Umbilical cord (tissue), 2 donors: ENCODE results near the gene SH3TC1. TPM values are rescaled to one million over a fixed set of nuclear protein-coding genes. Genes with fewer than 3 reads are reported as not detected.

Experiments used
- DNase-seq: peaks from one replicate; pipeline ENCODE4 v3.0.0-alpha.2; 2015; ENCODE audit warnings: low spot score
- total RNA-seq: library from RNA; depleted of rRNA; stranded (reverse); fragments of >200 nt; gene quantifications from one replicate; pipeline ENCODE4 v1.2.3, GENCODE V29; 2014; ENCODE audit warnings: low replicate concordance; ENCODE audit not compliant: insufficient read depth

The SH3TC1 gene
- total RNA-seq, 1 donor from 2014 or later = 59.5 TPM

DNA sequence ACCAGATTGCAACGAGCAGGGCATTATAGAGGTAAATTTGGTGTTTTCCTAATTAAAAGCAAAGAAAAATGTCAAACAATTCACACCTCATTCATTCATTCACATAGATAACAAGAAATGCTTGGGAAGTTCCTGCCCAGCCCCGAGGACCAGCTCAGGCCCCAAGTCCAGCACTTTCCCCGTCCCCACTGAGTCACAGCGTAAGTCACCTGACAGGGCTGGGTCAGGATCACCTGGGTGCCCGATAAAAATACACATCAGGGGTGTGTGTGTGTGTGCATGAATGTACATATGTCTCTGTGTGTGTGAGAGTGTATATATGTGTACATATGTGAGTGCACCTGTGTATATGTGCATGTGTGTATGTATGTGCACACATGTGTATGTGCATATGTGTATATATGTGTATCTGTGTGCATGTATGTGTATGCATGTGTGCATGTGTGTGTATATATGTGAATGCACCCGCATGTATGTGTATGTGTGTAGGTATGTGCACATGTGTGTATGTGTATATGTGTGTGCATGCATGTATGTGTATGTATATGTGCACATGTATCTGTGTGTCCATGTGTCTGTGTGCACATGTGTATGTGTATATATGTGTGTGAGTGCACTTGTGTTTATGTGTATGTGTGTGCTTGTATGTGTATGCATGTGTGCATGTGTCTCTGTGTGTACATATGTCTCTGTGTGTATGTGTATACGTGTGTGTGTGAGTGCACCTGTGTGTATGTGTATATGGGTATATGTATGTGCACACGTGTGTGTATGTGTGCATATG, 18.6 kb upstream of the SH3TC1 start:
- DNase-seq = no peak

DNA sequence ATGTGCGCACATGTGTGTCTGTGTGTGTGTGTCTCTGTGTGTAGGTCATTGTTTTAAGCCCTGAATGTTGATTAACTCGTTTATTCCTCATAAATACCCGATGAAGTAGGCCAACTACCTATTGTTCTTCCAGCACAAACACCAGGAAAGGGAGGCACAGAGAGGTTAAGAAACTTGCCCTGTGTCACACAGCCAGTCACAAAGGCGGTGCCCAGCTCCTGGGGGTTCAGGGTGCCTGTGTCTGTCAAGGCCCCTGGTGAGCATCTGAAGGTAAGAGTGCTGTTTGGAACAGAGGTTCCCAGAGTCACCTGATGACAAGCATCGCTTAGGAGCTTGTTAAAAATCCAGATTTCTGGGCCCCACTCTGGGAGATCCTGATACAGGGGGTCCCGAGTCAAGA, 18.0 kb upstream of the SH3TC1 start:
- no peak for DNase-seq

DNA sequence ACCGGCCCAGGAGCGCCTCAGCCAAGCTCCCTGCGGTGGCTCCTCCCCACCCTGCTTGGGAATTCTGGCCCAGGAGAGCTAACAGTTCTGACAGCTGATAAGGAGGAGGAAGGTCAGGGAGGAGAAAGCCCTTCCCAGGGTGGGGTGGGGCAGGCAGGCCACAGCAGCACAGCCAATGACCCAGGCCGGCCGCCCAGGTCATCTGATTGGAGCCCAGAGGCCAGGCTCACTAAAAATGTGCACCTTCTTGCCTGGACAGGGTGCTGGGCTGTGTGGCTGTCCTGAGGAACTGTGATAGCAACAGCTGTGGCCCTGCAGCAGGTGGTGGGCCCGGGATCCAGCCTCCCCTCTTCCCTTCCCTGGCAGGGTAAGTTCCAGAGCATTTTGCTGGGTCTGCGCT, 17.2 kb upstream of the SH3TC1 start:
- DNase-seq = no peak

- DNase-seq = no peak
Observed at GRCh38 chr4:8182294-8182693, 16.8 kb upstream of the SH3TC1 start.

DNA sequence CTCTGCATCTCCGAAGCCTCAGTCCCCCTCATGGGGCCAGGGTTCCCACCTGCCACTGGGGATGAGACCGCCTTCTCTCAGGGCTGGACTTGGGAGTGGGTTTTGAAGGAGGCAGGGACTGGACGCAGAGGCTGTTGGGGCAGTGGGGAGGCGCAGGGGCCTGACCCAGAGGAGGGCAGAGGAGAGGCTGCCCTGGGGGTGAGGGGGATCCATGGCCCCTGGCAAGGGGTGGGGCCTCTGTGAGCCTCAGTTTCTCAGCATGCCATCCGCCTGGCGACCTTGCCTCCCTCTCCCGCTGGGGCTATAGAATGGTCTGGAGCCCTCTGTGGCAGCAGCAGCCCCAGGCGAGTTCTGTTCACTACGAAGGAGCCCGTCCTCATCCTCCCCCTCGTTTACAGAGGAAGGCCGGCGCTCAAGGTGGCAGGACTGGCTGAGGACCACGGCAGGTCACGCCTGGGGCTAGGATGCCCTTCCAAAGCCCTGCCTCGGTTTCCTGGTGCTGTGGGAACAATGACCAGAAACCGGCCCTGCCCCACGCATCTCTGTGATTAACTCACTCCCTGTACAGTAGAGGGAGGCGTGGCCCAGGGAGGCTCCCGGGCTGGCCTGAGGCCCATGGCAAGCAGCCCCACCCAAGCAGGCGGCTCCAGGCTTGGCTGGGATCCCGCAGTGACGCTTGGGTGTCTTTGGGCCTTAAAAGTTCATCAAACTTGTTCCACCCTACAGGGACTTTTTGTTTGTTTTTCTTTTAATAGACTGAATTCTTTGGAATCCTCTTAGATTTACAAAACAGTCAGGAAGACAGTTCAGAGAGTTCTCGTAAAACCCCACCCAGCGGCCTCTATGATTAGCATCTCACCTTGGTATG, 16.0 kb upstream of the SH3TC1 start:
- peak; percentile 72 for DNase-seq

- no peak for DNase-seq
Observed at GRCh38 chr4:8184061-8184460, 15.0 kb upstream of the SH3TC1 start.

GRCh38 chr4:8185295-8185694, 13.8 kb upstream of the SH3TC1 start:
- DNase-seq = no peak

GRCh38 chr4:8185930-8186329, 13.2 kb upstream of the SH3TC1 start:
- no peak for DNase-seq

DNA sequence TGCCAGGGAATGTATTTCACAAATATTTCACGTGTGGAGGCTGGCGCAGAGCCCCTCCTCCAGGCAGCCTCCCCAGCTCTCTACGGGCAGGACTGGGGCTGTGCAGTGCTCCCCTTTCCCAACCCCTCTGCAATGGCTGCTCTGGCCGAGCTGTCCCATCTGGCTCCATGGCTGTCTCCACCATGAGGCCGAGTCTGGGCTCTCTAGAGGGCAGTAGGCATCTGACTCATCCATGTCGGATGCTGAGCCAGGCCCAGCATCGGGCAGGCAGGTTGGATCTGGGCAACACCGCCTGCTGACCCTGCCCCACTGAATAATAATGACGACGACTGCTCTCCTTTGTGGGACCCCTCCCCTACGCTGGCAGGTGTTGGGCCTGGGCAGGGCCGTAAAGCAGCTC, 11.0 kb upstream of the SH3TC1 start:
- DNase-seq = no peak

DNA sequence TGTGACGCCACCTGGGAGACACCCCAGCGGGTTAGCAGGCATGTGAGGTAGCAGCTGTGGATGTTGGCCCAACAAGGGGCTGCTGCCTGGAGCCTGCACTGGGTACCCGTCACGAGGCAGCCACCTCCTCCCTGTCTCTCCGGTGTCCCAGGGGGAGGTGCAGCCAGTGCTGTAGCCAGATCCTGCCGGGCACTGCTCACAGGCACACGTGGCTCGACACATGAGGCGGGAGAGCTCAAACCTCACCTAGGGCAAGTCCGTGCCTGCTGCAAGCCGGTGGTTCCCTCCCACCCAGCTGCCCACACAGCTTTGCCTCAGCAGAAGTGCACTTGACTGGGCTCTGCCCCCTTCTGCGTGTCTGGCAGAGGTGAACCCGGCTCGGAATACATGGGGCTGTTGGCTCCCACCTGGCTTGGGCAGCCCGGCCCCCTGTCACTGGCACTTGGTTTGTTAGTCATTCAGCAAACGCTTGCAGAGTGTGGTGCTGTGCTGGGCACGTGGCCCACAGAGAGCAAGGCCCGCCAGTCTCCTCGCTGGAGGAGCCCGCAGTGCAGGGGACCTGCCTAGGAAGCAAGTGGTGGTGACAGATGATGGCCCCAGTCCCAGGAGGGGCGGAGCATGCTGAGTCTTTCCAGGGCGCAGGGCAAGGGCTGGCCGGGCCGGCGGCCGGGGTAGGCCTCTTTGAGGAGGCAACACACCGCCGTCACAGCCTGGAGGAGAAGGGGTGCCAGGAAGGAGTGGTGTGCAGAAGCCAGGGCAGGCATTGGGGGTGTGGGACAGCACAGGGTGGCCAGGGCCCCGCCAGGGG, 10.1 kb upstream of the SH3TC1 start:
- DNase-seq = peak; percentile 65

- no peak for DNase-seq
Observed at GRCh38 chr4:8189551-8190466, 9.3 kb upstream of the SH3TC1 start.

- peak; percentile 71 for DNase-seq
Observed at GRCh38 chr4:8191136-8191747, 7.8 kb upstream of the SH3TC1 start.

GRCh38 chr4:8192748-8193738, 6.0 kb upstream of the SH3TC1 start:
- DNase-seq = peak; percentile 68

DNA sequence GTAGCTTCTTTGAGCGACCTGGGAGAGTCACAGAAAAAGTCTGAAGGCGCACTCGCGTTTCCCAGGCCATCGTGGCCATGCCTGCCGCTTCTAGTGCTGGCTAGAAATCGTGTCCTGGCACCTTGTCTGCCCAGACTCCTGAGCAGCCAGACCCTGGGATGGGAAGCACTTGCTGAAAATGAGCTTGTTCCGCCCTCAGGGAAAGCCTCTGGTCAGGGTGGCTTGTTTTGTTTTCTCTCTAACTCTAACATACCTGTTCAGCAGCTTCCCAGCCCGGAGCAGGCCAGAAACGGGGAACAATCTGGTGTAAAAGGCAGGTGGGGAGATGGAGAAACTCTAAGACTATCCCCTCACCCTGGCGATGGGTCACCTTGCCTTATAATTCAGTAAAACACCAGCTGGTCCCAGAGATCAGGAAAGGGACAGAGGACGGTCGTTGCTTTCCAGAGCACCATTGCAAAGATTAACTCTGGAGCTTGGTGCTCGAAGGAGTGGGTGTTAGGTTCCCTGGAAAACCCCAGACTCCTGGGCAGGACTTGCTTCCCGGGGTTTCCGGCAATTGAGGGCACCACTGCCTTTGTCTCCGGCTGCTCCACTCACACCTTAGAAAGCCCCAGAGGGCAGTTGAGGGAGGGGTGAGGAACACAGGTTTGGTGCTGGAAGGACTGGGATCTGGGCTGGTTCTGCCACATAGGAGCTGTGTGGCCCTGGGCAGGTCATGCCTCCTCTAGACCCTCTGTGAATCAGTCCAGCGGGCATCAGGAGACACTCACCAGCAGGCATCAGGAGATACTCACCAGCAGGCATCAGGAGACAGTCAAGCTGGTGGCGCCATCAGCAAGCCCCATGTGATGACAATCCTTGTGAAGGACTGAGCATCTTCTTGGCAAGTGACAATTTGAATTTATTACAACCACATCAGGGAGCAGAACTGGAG, 4.5 kb upstream of the SH3TC1 start:
- DNase-seq = no peak

- DNase-seq = no peak
Observed at GRCh38 chr4:8195431-8195830, 3.7 kb upstream of the SH3TC1 start.

- DNase-seq = no peak
Observed at GRCh38 chr4:8195841-8196458, 3.1 kb upstream of the SH3TC1 start.

- no peak for DNase-seq
Observed at GRCh38 chr4:8197521-8197920, 1.6 kb upstream of the SH3TC1 start.
